ENCODE measurements around the gene ZDHHC5.

The ZDHHC5 gene

GRCh38 chr11:57732661-57733060, 64.7 kb downstream of the ZDHHC5 start:
- no peak for DNase-seq (ENCODE audit: low read depth)
- TF ChIP-seq POLR2A (IDR thresholded peaks at IDR 0.05; ENCODE audit: extremely low read depth, insufficient read length): no peak
- TF ChIP-seq CTCF (IDR thresholded peaks at IDR 0.05; ENCODE audit: low read depth, low read length): no peak
- no peak for TF ChIP-seq MAX (IDR thresholded peaks at IDR 0.05; ENCODE audit: low read depth, low read length)
- no peak for TF ChIP-seq MYC (IDR thresholded peaks at IDR 0.05; ENCODE audit: low read depth, low read length)

GRCh38 chr11:57735619-57736298, 67.8 kb downstream of the ZDHHC5 start:
- no peak overlapping the region for H3K4me3 ChIP-seq (ENCODE audit: low read depth, low read length)
- no peak for TF ChIP-seq POLR2A (IDR thresholded peaks at IDR 0.05; ENCODE audit: extremely low read depth, insufficient read length)
- no peak for TF ChIP-seq MAX (IDR thresholded peaks at IDR 0.05; ENCODE audit: low read depth, low read length)
- no peak for TF ChIP-seq CTCF (IDR thresholded peaks at IDR 0.05; ENCODE audit: low read depth, low read length)
- TF ChIP-seq MYC (IDR thresholded peaks at IDR 0.05; ENCODE audit: low read depth, low read length): no peak
- no peak for DNase-seq (ENCODE audit: low read depth)

More at GRCh38 chr11:57732661-57733060, 64.7 kb downstream of the ZDHHC5 start:
- no peak overlapping the region for H3K4me3 ChIP-seq (ENCODE audit: low read depth, low read length)

GRCh38 chr11:57741132-57742086, 73.5 kb downstream of the ZDHHC5 start, which contains the start of gene SELENOH:
SELENOH (plus strand) TSS chr11:57741491; CDS start chr11:57741596, 105 bp downstream.
- peak; percentile 100 for DNase-seq (ENCODE audit: low read depth)
- TF ChIP-seq MYC (IDR thresholded peaks at IDR 0.05; ENCODE audit: low read depth, low read length) (peak; percentile 99), CTCF (IDR thresholded peaks at IDR 0.05; ENCODE audit: low read depth, low read length) (no peak), POLR2A (IDR thresholded peaks at IDR 0.05; ENCODE audit: extremely low read depth, insufficient read length) (peak; percentile 91), MAX (IDR thresholded peaks at IDR 0.05; ENCODE audit: low read depth, low read length) (peak; percentile 100)
- H3K4me3 ChIP-seq (ENCODE audit: low read depth, low read length): peak within 1 kb of the TSS; percentile 95

GRCh38 chr11:57742087-57742452, 74.2 kb downstream of the ZDHHC5 start:
- DNase-seq (ENCODE audit: low read depth): peak; percentile 57
- H3K4me3 ChIP-seq (ENCODE audit: low read depth, low read length): peak overlapping the region; percentile 95
- no peak; the same call in 1 of the 2 replicates for TF ChIP-seq MAX (IDR thresholded peaks at IDR 0.05; ENCODE audit: low read depth, low read length)
- no peak for TF ChIP-seq CTCF (IDR thresholded peaks at IDR 0.05; ENCODE audit: low read depth, low read length)
- TF ChIP-seq MYC (IDR thresholded peaks at IDR 0.05; ENCODE audit: low read depth, low read length): no peak
- TF ChIP-seq POLR2A (IDR thresholded peaks at IDR 0.05; ENCODE audit: extremely low read depth, insufficient read length): no peak

GRCh38 chr11:57744357-57744756, 76.4 kb downstream of the ZDHHC5 start:
- H3K4me3 ChIP-seq (ENCODE audit: low read depth, low read length): no peak overlapping the region
- no peak for DNase-seq (ENCODE audit: low read depth)
- no peak for TF ChIP-seq CTCF (IDR thresholded peaks at IDR 0.05; ENCODE audit: low read depth, low read length)
- no peak for TF ChIP-seq MAX (IDR thresholded peaks at IDR 0.05; ENCODE audit: low read depth, low read length)
